Measurements from ENCODE around the gene KIRREL3.

The KIRREL3 gene

GRCh38 chr11:126680700-126681099, 319.9 kb downstream of the KIRREL3 start:
- no peaks in the 10 kb centered on the region for H3K36me3 ChIP-seq (ENCODE audit: control insufficient read depth, insufficient read depth, low read length)
- H3K4me3 ChIP-seq (replicated peaks; ENCODE audit: low read depth, low read length) = no peak overlapping the region
- H3K27me3 ChIP-seq (replicated peaks; ENCODE audit: control insufficient read depth, insufficient read depth, low read length) = peaks cover 3% of the 10 kb centered on the region
- TF ChIP-seq CTCF (IDR thresholded peaks at IDR 0.05; ENCODE audit: insufficient read depth, low read length, poor library complexity, severe bottlenecking) = no peak
- no peak for DNase-seq (ENCODE audit: extremely low read depth, insufficient read length)

GRCh38 chr11:126680131-126680530, 320.4 kb downstream of the KIRREL3 start:
- Histone ChIP-seq H3K4me3 (replicated peaks; ENCODE audit: low read depth, low read length) (no peak overlapping the region), H3K27me3 (replicated peaks; ENCODE audit: control insufficient read depth, insufficient read depth, low read length) (peaks cover 3% of the 10 kb centered on the region), H3K36me3 (ENCODE audit: control insufficient read depth, insufficient read depth, low read length) (no peaks in the 10 kb centered on the region)
- DNase-seq (ENCODE audit: extremely low read depth, insufficient read length) = no peak
- no peak for TF ChIP-seq CTCF (IDR thresholded peaks at IDR 0.05; ENCODE audit: insufficient read depth, low read length, poor library complexity, severe bottlenecking)

- H3K36me3 ChIP-seq (ENCODE audit: control insufficient read depth, insufficient read depth, low read length) = no peaks in the 10 kb centered on the region
- peaks cover 1% of the 10 kb centered on the region for H3K27me3 ChIP-seq (replicated peaks; ENCODE audit: control insufficient read depth, insufficient read depth, low read length)
- H3K4me3 ChIP-seq (replicated peaks; ENCODE audit: low read depth, low read length) = no peak overlapping the region
- TF ChIP-seq CTCF (IDR thresholded peaks at IDR 0.05; ENCODE audit: insufficient read depth, low read length, poor library complexity, severe bottlenecking) = no peak
- no peak for DNase-seq (ENCODE audit: extremely low read depth, insufficient read length)
Measured at GRCh38 chr11:126679033-126679432, 321.5 kb downstream of the KIRREL3 start.

- TF ChIP-seq CTCF (IDR thresholded peaks at IDR 0.05; ENCODE audit: insufficient read depth, low read length, poor library complexity, severe bottlenecking) = no peak
Measured at GRCh38 chr11:126676536-126676935, 324.0 kb downstream of the KIRREL3 start.

GRCh38 chr11:126673319-126673718, 327.3 kb downstream of the KIRREL3 start:
- DNase-seq (ENCODE audit: extremely low read depth, insufficient read length) = no peak
- no peaks in the 10 kb centered on the region; the same call in 1 of the 2 replicates for H3K27me3 ChIP-seq (replicated peaks; ENCODE audit: control insufficient read depth, insufficient read depth, low read length)
- no peaks in the 10 kb centered on the region for H3K36me3 ChIP-seq (ENCODE audit: control insufficient read depth, insufficient read depth, low read length)
- no peak overlapping the region for H3K4me3 ChIP-seq (replicated peaks; ENCODE audit: low read depth, low read length)
- no peak for TF ChIP-seq CTCF (IDR thresholded peaks at IDR 0.05; ENCODE audit: insufficient read depth, low read length, poor library complexity, severe bottlenecking)

More at GRCh38 chr11:126676536-126676935, 324.0 kb downstream of the KIRREL3 start:
- no peak for DNase-seq (ENCODE audit: extremely low read depth, insufficient read length)
- no peaks in the 10 kb centered on the region; the same call in 1 of the 2 replicates for H3K27me3 ChIP-seq (replicated peaks; ENCODE audit: control insufficient read depth, insufficient read depth, low read length)
- no peak overlapping the region for H3K4me3 ChIP-seq (replicated peaks; ENCODE audit: low read depth, low read length)
- no peaks in the 10 kb centered on the region for H3K36me3 ChIP-seq (ENCODE audit: control insufficient read depth, insufficient read depth, low read length)

GRCh38 chr11:126669416-126669815, 331.2 kb downstream of the KIRREL3 start:
- no peaks in the 10 kb centered on the region for H3K36me3 ChIP-seq (ENCODE audit: control insufficient read depth, insufficient read depth, low read length)
- no peaks in the 10 kb centered on the region for H3K27me3 ChIP-seq (replicated peaks; ENCODE audit: control insufficient read depth, insufficient read depth, low read length)
- DNase-seq (ENCODE audit: extremely low read depth, insufficient read length) = no peak
- no peak for TF ChIP-seq CTCF (IDR thresholded peaks at IDR 0.05; ENCODE audit: insufficient read depth, low read length, poor library complexity, severe bottlenecking)
- H3K4me3 ChIP-seq (replicated peaks; ENCODE audit: low read depth, low read length) = no peak overlapping the region
